ENCODE data around the gene TSPAN2.

TSPAN2 gene

DNA sequence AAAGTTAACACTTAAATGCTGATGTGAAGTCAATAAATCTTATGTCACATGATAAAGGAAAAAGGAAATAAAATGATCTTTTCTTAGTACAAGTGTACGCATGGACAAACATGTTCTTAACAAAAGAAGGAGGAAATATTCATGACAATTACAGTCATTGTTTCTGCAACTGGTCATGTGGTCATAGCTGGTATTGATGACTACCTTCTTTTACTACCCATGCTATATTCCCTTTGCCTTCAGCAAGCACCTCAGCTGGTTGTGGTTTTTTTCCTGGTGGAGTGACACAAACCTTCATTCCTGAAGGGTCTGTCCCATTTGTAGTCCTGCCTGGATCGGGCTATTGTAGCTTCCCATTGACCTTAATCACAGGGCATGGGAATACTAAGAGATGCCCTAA, 83.1 kb downstream of the TSPAN2 start:
- H3K36me3 ChIP-seq (replicated peaks; ENCODE audit: low read depth, low read length) = no peaks in the 10 kb centered on the region
- H3K27me3 ChIP-seq (ENCODE audit: low read depth, low read length) = no peaks in the 10 kb centered on the region
- no peaks in the 10 kb centered on the region for H3K9me3 ChIP-seq (ENCODE audit: insufficient read depth, low read length)
- no peak overlapping the region for H3K4me3 ChIP-seq (ENCODE audit: low read length)
- no peak for TF ChIP-seq CTCF (IDR thresholded peaks at IDR 0.05; ENCODE audit: low read depth, low read length)
- no peak for TF ChIP-seq EZH2phosphoT487 (IDR thresholded peaks at IDR 0.05; ENCODE audit: low read depth)
- H2AFZ ChIP-seq (ENCODE audit: low read depth, low read length) = no peak overlapping the region
- H3K9ac ChIP-seq (ENCODE audit: low read length) = no peak overlapping the region
- no peaks in the 10 kb centered on the region for H3K4me1 ChIP-seq (ENCODE audit: low read length)
- H4K20me1 ChIP-seq (ENCODE audit: insufficient read depth, low read length) = no peaks in the 10 kb centered on the region
- H3K27ac ChIP-seq (ENCODE audit: low read length) = no peak overlapping the region
- H3K4me2 ChIP-seq (ENCODE audit: low read length) = no peak overlapping the region
- no peaks in the 10 kb centered on the region for H3K79me2 ChIP-seq (ENCODE audit: low read length)

Data from OCI-LY3 (cell line).